ENCODE results near the gene THNSL1. TPM values are rescaled to one million over a fixed set of nuclear protein-coding genes. Genes with fewer than 3 reads are reported as not detected.

THNSL1 gene
- total and polyA plus RNA-seq, 2 donors from 2014 or later, result 5.4 to 7.9 TPM

GRCh38 chr10:24982319-24983112 is 33.9 kb upstream of the THNSL1 start:
- Histone ChIP-seq H3K27me3 (ENCODE audit: control insufficient read depth, insufficient read depth, low read length) (no peaks in the 10 kb centered on the region), H3K27ac (ENCODE audit: low read depth in 2 of 2, low read length in 2 of 2) (no peak overlapping the region), H3K9me3 (ENCODE audit: control insufficient read depth in 2 of 3, insufficient read depth in 1 of 3, low read length in 3 of 3) (no peaks in the 10 kb centered on the region), H3K36me3 (ENCODE audit: control insufficient read depth in 2 of 3, insufficient read depth in 3 of 3, low read length in 3 of 3) (no peaks in the 10 kb centered on the region), H3K9ac (ENCODE audit: low read length in 3 of 3) (no peak overlapping the region), H3K4me3 (ENCODE audit: low read length in 3 of 3) (no peak overlapping the region), H3K4me1 (ENCODE audit: control insufficient read depth in 2 of 3, insufficient read depth in 2 of 3, low read depth in 1 of 3, low read length in 3 of 3) (no peaks in the 10 kb centered on the region)
- TF ChIP-seq CTCF (IDR thresholded peaks at IDR 0.05; ENCODE audit: borderline replicate concordance, extremely low read depth, insufficient read depth), result no peak
- DNase-seq (no peak), FAIRE-seq (no peak)
- intact Hi-C loops (cut with DNase I), result no loop called here

GRCh38 chr10:24983130-24983529 is 33.3 kb upstream of the THNSL1 start:
- no peak overlapping the region for H3K27ac ChIP-seq (ENCODE audit: low read depth in 2 of 2, low read length in 2 of 2)
- no peak for TF ChIP-seq CTCF (IDR thresholded peaks at IDR 0.05; ENCODE audit: borderline replicate concordance, extremely low read depth, insufficient read depth)
- FAIRE-seq (no peak), DNase-seq (no peak)
- intact Hi-C loops (cut with DNase I), result no loop called here
- H3K27me3 ChIP-seq (ENCODE audit: control insufficient read depth, insufficient read depth, low read length), result no peaks in the 10 kb centered on the region
- H3K36me3 ChIP-seq (ENCODE audit: control insufficient read depth in 2 of 3, insufficient read depth in 3 of 3, low read length in 3 of 3), result no peaks in the 10 kb centered on the region
- H3K9ac ChIP-seq (ENCODE audit: low read length in 3 of 3), result no peak overlapping the region
- no peaks in the 10 kb centered on the region for H3K9me3 ChIP-seq (ENCODE audit: control insufficient read depth in 2 of 3, insufficient read depth in 1 of 3, low read length in 3 of 3)
- no peaks in the 10 kb centered on the region for H3K4me1 ChIP-seq (ENCODE audit: control insufficient read depth in 2 of 3, insufficient read depth in 2 of 3, low read depth in 1 of 3, low read length in 3 of 3)
- H3K4me3 ChIP-seq (ENCODE audit: low read length in 3 of 3), result no peak overlapping the region

DNA sequence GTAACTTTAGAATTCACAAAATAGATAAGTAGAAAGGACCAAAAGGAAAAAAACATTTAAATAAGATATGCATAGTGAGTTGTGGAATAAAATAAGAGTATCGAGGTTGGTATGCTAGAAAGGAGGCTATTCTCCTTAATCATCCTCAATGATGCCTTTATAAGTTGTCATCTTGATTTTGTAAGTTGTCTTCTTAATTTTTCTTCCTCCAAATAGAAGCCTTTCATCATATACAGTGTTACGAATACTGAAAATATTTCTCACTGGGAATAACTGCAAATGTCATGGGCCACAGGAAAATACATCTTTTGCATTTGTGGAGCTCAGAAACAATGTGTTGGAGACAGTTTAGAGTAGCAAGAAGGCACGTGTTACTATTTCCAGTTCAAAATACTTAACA is 32.5 kb upstream of the THNSL1 start:
- H3K4me3 ChIP-seq (ENCODE audit: low read length in 3 of 3), result no peak overlapping the region
- FAIRE-seq (no peak), DNase-seq (no peak)
- intact Hi-C loops (cut with DNase I), result no loop called here
- H3K9ac ChIP-seq (ENCODE audit: low read length in 3 of 3), result no peak overlapping the region
- no peaks in the 10 kb centered on the region for H3K9me3 ChIP-seq (ENCODE audit: control insufficient read depth in 2 of 3, insufficient read depth in 1 of 3, low read length in 3 of 3)
- TF ChIP-seq CTCF (IDR thresholded peaks at IDR 0.05; ENCODE audit: borderline replicate concordance, extremely low read depth, insufficient read depth), result no peak
- no peaks in the 10 kb centered on the region for H3K27me3 ChIP-seq (ENCODE audit: control insufficient read depth, insufficient read depth, low read length)
- H3K4me1 ChIP-seq (ENCODE audit: control insufficient read depth in 2 of 3, insufficient read depth in 2 of 3, low read depth in 1 of 3, low read length in 3 of 3), result no peaks in the 10 kb centered on the region
- no peaks in the 10 kb centered on the region for H3K36me3 ChIP-seq (ENCODE audit: control insufficient read depth in 2 of 3, insufficient read depth in 3 of 3, low read length in 3 of 3)
- no peak overlapping the region for H3K27ac ChIP-seq (ENCODE audit: low read depth in 2 of 2, low read length in 2 of 2)

Measured in kidney (tissue), 14 donors.